HT-29 (cell line): ENCODE results near the gene OGFOD2. TPM values are rescaled to one million over a fixed set of nuclear protein-coding genes. Genes with fewer than 3 reads are reported as not detected.

Experiments
- DNase-seq: peaks from one replicate; pipeline ENCODE4 v3.0.0-alpha.2; 2015; ENCODE audit warnings: low spot score
- total RNA-seq: library from RNA; depleted of rRNA; stranded (reverse); fragments of >200 nt; shearing (Covaris generic); gene quantifications from 2 replicates; pipeline ENCODE4 v1.2.3, GENCODE V29; 2014

Gene OGFOD2
- total RNA-seq, 1 experiment from 2014 or later, result 52.0 TPM

DNA sequence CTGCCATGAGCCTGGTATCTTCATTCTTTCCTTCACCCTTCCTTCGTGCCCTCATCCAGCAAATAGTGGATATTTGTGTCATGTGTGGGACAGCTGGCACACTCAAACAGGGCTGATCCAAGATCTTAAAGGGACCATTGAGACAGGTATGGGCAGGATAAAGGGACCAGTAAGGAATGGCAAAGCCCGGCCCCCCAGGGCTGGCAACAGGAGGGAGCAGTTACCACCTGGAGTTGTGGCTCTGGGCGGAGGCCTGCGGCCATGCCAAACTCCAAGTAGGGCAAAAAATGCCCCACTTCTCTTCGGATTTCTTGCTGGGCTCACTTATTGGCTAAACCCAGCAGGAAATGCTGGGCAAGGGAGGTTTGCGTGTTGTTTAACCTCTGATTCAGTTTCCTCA is 2.1 kb downstream of the OGFOD2 start:
- no peak for DNase-seq

DNA sequence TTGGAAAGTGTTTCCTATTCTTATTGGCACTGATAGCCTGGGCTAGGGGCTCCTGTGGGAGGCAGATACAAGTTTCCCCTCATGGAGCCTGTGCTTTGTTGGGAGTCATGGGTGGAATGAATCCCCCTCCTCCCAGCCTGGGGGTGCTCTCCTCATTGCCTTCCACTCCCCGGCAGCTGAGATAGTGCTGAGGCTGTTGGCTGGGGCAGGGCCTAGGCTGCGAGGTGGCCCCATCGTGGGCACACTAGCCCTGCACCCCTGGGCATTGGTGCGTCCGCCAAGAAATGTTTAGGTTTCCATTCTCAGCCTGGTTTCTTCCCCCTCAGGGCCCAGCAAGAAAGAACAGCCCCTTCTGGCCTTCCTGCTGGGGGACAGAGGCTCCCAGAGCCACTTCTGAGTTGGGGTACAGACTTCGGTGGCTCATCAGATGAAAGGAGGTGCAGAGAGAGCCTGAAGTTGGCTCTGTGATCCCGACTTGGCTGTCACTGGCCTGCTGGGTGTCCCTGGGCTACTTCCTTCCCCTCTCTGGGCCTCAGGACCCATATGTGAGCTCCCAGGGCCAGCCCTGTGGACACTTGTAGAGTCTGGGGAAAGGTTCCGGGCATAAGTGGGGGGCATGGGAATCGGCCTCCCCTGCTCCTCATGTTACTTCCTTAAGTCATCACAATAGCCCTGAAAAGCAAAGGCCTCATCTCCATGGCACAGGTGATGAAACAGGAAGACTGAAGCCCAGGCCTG is 2.8 kb downstream of the OGFOD2 start:
- no peak for DNase-seq

DNA sequence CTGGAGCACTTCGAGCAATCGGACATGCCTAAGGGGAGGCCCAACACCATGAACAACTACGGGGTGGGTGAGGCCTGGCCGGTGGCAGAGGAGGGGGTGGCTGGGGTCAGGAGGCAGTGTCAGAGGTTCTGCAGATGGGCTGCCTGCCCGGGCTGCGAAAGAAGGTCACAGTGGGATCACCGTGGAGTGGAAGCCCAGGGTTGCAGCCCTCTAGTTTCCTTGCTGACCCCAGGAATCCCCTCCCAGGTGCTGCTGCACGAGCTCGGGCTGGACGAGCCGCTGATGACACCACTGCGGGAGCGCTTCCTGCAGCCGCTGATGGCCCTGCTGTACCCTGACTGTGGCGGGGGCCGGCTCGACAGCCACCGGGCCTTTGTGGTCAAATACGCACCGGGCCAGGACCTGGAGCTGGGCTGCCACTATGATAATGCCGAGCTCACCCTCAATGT is 3.5 kb downstream of the OGFOD2 start:
- DNase-seq, result no peak

DNA sequence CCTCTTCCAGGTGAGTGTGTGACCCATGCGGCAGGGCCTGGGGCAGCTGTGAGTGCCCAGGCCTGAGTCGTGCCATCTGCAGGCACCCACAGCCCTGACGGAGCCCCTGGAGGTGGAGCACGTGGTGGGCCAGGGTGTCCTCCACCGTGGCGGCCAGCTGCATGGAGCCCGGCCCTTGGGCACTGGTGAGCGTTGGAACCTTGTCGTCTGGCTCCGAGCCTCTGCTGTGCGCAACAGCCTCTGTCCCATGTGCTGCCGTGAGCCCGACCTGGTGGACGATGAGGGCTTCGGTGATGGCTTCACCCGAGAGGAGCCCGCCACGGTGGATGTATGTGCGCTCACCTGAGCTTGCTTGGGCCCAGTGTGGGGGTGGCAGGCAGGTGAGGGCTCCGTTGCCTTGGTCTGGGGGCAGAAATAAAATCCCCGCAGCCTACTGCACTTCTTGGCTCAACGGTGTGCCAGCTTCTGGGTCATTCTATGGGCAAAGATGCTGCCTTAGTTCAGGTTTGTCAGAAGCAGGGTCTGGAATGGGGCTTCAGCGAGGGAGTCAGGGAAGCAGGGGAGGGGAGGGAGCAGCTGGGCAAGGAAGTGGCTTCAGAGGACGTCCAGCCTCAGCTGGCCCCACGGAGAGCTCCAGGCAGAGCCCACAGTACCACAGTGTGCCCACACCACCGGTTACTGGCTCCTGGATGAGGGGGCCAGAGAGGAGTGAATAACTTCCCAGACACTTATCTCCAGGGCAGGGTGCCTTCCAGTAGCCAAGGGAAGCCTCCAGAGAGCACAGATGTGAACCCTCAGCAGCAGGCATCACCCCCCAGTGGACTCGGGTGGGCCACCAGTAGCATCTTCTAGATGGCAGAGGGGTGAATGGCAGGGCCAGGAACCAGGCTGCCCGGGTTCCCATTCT is 4.2 kb downstream of the OGFOD2 start:
- DNase-seq, result no peak

DNA sequence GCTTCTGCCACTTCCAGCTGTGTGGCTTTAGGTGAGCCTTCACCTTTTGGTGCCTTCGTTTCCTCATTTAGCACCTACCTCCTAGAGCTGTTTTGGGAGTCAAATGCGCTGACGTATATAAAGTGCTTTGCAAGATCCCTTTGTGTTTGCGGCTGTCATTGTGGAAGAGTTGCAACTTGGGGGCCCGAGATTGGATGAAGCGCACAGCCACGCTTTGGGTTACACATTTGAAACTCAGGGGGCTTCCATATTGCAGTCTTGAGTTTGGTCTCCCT is 4.8 kb downstream of the OGFOD2 start:
- DNase-seq, result peak; percentile 27

DNA sequence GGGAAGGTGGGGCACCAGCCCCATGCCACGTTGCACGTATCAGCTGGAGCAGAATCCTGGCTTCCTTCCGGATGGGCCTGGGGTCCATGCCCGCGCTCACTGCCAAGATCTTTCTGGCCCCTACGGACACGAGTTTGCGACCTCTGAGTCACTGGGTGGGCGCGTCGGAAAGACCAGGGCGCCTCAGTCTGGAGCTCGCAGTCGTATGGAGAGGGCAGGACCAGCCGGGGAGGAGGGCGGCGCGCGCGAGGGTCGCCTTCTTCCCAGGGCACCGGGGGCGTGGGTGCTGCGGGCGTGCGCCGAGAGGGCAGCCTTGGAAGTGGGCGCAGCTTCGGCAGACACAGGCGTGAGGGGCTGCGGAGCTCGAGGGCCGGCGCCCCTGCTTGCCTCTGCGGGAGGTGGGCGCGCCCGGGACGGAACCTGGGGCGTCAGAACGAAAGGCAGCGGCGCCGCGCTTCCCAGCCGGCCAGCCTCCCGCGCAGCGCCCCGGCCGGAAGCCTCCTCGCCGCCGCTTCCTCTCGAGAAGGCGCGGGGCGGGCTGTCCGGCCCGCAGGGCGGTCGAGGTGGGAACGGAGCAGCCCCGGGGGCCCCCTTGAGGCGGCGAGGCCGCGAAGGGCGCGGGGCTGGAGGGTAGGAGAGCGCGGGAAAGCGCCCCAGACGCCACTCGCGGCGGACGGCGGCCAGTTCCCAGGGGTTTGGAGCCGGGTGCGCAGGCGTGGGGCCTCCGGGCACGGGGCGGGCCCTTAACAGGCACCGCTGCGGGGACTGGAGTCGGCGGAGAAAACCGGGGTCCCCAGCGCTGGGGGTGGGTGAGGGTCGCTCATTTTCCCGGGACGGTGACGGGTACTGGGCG is 5.4 kb downstream of the OGFOD2 start, which contains the start of gene ARL6IP4:
Gene ARL6IP4 (plus strand): TSS at position 499 of the 853 bp plus-strand sequence. CDS start 459 bp downstream, outside the sequence.
- DNase-seq, result peak; percentile 70

DNA sequence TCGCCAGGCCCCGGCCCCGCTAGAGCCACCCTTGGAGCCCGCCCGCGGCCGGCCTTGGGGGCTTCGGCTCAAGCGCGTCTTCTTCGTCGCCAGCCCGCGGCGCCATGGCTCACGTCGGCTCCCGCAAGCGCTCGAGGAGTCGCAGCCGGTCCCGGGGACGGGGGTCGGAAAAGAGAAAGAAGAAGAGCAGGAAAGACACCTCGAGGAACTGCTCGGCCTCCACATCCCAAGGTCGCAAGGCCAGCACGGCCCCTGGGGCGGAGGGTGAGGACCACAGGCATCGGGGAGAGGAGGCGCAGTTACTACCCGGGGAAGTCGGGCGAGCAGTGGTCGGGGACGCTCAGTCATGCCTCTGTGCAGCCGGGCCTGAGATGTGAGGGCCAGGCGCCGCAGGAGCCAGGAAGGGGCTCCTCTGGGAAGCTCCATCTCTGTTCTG is 6.0 kb downstream of the OGFOD2 start:
- DNase-seq, result peak; percentile 37

DNA sequence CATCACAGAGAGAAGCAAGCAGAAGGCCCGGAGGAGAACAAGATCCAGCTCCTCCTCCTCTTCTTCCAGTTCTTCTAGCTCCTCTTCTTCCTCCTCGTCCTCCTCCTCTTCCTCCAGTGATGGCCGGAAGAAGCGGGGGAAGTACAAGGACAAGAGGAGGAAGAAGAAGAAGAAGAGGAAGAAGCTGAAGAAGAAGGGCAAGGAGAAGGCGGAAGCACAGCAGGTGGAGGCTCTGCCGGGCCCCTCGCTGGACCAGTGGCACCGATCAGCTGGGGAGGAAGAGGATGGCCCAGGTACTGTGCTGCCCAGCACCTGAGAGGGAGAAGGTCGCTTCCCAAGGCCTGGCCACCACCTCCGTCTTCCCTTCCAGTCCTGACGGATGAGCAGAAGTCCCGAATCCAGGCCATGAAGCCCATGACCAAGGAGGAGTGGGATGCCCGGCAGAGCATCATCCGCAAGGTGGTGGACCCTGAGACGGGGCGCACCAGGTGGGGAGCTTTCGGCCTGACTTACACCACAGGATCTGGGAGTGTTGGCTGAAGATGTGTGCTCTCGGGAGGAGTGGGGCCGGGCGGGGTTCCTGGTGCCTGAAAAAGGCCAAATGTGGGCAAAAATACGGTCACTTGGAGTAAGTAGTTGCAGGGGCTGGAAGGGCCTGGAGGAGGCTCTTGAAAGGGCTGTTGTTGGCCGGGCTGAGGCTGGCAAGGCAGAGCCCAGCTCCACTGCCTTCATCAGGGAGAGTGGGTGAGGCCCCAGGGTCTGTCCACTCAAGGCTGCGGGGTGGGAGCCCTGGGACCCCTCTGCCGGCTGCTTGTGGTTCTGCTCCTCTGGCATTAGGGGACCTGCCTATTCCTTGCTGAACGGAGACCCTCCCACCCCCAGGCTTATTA is 6.8 kb downstream of the OGFOD2 start:
- no peak for DNase-seq

DNA sequence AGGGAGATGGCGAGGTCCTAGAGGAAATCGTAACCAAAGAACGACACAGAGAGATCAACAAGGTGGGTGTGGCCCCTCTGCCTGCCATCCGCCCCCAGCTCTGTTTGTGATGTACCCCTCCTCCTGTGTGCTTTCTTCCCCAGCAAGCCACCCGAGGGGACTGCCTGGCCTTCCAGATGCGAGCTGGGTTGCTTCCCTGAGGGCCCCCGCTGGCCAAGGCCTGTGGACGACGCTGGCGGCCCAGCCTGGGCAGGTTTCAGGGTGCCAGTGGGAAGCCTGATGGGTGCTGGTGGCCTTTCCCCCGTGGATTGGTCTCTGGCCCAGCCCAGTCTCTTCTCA is 7.4 kb downstream of the OGFOD2 start:
- DNase-seq, result no peak

DNA sequence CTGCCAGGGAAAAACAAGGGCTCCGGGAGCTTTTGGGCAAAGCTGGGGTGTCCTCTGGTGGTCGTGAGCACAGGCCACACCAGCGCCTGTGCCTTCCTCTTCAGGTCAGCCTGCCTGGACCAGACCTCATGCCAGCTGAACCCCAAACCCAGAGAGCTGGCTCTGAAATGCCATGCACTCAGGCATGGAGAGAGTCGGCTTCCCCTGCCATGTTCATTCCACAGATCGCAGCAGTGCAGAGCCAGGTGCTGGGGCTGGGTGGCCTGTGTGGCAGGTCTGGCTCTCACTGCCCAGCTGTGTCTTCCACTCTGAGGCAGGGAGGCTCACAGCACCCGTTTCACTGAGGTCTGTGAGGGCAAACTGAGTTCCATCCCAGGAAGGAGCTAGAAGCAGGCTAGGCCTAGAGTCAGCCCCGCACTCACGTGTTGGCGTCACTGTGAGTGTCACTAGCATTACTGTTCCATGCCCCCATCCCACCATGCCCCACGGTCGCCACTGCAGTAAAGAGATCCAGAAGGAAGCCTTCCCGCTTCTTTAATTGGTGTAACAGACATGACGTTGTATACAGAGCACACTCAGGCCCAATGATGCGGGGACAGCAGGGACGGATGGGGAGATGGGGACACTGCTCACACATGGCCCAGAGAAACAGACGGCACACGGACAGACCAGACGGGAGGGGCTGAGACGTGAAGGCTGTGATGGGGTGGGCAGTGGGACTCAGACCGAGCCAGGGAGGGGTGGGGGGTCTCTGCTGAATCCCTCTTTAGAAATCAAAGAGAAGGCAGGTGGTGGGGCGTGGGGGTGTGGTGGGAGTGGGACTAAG is 8.1 kb downstream of the OGFOD2 start:
- no peak for DNase-seq

DNA sequence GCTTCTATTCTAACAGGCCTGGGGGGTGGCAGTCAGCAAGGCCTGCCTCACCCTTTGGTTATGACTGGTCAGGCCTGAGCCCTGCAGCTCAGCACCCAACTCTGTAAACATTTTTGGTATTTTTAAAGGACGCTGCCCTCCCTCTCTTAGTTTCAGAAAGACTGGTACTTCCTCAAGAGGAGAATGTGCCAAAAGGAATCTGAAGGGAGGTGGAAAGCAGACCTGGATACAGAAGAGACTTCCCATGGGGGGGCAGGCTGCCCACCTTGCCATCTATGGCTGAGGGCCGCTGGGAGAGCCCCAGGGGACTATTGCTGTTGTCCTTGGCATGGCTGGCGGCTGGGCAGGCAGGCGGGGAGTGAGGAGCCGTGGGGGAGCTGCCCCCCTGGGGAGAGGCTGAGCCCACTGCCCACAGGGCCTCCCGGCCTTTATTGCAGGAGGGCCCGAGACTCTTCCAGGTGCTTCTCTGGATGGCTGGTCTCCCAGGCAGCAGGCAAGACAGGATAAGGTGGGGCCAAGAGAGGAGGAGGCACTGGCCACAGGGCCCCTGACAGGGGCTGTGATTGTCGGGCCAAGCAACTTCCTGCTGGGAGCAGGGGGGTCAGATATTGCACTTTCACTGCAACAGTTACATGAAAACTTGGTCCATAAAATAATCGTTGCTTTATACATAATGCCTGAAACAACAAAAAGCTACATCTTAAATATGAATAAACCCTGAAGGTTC is 8.9 kb downstream of the OGFOD2 start:
- no peak for DNase-seq

DNA sequence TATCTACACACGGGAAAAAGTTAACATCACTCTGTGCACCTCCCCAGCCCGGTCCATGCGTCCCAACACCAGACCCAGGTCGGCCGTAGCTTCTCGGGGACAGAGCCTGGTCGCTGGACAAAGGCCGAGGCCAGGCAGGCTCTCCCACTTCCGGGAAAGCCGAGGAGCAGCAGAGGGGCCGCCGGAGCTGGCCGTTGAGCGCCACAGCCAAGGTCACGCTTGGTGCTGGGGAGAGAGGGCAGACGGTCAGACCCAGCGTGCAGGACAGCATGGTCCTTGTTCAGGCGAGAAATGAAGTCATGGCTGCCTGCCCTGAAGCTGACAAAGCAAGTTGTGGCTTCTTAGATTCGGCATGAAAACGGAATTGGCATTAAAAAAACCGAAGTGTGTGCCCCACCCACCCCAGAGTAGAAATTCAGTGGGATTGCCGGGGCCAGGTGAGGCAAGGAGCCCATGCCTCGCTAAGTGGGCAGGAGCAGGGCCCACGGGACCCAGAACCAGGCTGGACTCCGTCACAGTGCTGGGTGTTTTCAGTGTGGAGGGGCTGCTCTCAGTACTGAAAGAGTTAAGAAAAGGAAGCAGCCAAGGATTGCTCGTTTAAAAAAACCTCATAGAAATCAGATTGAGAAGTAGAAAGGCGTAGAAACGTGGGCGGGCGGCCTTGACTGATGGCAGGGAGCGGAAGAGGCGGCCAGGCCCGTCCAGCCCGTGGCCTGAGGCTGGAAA is 9.7 kb downstream of the OGFOD2 start:
- DNase-seq, result no peak

DNA sequence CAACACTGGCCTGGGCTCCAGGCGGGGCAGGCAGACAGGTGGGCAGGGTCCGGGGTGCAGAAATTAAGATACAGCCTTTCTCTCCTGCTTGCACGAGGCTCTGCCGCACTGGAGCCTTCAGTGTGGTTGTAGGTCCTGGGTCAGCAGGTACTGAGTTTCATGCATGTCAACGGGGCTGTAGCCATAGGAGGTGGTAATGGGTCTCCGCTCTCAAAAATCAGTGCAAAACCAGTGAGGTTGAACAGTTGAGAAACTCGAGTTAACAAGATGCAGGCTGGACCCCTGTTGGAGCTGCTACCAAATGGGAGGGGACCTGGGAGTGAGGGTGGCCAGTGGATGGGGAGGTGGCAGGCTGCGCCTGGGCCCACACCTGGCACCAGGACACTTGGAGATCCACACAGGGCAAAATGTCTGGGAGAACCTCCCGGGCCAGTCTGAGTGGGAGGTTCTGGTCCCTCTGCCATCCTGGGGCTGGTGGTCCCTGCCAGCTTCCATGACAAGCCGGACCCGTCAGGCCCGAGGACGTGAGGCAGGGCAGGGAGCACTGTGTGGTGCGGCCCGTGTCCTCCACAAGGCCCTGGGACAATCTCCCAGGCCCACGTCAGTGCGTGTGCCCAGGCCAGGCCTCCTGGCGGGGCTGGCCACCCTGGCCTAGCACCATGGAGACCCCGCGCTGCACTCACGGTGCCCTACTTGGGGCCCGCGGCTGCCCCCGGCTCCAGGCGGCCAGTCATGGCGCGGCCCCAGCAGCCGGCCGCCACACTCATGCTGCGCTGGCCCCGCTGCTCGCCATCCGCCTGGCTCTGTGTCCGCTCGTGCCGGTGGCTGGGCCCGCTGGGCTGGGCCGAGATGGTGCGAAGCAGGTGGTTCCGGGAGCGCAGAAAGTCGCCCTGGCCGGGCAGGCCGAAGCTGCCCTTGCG is 10.6 kb downstream of the OGFOD2 start:
- DNase-seq, result no peak

DNA sequence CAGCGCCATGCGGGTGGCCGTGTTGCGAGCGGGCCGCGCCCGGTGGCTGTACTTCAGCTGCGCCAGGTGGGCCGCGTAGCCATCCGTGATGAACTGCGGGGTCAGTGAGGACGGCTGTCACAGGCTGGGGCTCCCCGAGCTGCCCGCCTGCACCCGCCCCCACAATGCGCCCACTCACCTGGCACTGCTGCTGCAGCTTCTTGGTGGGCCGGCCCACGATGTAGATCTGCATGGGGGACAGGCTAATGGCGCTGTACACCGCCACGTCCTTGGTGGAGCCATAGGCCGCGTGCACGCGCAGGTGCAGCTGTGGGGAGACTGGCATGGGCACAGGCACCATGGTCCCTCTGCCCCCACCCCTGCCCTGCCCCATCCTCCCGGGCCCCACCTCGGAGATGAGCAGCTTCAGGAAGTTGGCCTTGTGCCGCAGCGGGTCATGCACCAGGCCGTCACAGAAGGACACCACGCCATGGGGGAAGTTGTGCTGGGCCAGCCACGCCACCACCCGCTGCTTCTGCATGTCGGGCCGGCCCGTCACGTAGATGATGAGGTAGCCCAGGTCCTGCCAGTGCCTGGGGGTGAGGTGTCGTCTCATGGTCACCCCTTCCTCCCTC is 11.3 kb downstream of the OGFOD2 start:
- DNase-seq, result no peak

DNA sequence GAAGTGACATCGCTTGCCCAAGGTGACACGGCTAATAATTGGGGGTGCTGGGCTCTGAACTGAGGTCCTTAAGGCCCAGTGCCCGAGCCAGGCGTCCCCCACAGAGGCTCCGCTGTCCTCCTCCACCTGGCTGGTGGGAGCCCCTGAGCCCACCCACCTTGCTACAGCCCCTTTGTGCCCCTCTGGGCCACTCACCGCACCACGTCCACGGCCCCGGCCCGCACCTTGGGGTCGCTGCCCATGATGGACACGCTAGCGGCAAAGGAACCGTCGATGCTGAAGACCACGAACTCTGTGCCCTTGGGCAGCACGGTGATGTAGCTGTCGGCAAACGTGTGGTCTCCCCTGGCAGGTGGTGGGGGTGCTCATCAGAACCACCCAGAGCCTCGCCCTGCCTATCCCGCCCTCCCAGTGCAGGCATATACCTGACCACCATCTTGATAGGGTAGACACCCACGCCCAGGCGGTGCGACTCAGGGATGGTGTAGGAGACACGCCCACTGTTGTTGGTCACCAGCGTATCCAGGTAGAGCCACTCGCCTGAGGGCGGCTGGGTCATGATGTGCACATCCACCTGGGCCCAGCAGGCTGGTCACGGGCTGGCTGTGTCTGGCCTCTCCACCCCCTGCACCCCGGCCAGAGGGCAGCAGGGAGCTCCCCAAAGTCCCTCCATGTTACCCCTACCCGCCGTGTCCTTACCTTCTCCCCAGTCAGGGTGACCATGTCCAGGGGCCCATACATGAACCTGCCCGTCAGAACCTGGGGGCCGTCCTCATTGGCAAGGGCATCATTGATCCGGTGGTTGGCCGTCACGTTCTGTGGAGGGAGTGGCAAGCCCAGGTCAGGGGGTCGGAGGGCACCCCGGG is 12.3 kb downstream of the OGFOD2 start:
- DNase-seq, result no peak

DNA sequence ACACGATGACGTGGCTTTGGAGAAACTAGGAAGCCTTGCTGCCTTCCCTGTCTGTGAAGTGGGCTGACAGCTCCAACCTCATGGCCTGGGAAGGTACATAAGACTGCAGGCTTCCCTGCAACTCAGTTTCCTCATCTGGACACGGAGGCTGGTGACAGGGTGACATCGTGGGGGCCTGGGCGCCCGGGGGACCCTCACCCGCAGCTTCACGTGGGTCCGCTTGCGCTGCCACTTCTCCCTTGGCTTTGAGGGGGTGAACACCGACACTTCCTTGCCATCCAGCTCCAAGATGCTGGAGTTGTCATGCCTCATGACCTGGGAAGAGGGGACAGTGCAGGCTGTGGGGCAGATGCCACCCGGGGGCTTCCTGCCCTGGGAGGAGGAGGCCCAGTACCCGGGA is 13.0 kb downstream of the OGFOD2 start:
- DNase-seq, result no peak
